ENCODE measurements around the gene DOCK10. TPM values are rescaled to one million over a fixed set of nuclear protein-coding genes. Genes with fewer than 3 reads are reported as not detected.

The DOCK10 gene
- total RNA-seq, 2 donors from 2014 or later, result 2.0 to 3.4 TPM

- H3K4me1 ChIP-seq, result no peaks in the 10 kb centered on the region
- intact Hi-C loops (cut with DNase I), result no loop called here
- no peaks in the 10 kb centered on the region for H3K27me3 ChIP-seq
- 60 to 68% methylated on average over 5 of the region's 5 CpGs for WGBS, 2 donors
- TF ChIP-seq POLR2A (IDR thresholded peaks at IDR 0.05) (no peak), CTCF (IDR thresholded peaks at IDR 0.05) (no peak)
- no peak overlapping the region for H3K4me3 ChIP-seq
- ATAC-seq (no peak), DNase-seq (no peak)
- H3K36me3 ChIP-seq (replicated peaks in 1 of 2; ENCODE audit: insufficient read depth in 1 of 2, low read depth in 2 of 2), result no peaks in the 10 kb centered on the region
- no peaks in the 10 kb centered on the region for H3K9me3 ChIP-seq
- no peak overlapping the region for H3K27ac ChIP-seq
Observed at GRCh38 chr2:224846686-224847085, 195.6 kb downstream of the DOCK10 start.

GRCh38 chr2:224846161-224846560, 196.1 kb downstream of the DOCK10 start:
- Histone ChIP-seq H3K27me3 (no peaks in the 10 kb centered on the region), H3K36me3 (replicated peaks in 1 of 2; ENCODE audit: insufficient read depth in 1 of 2, low read depth in 2 of 2) (no peaks in the 10 kb centered on the region), H3K27ac (no peak overlapping the region), H3K4me3 (no peak overlapping the region), H3K4me1 (no peaks in the 10 kb centered on the region), H3K9me3 (no peaks in the 10 kb centered on the region)
- intact Hi-C loops (cut with DNase I), result no loop called here
- DNase-seq (no peak), ATAC-seq (no peak)
- WGBS, 2 donors, result 60 to 80% methylated on average over 4 of the region's 4 CpGs
- TF ChIP-seq CTCF (IDR thresholded peaks at IDR 0.05) (no peak), POLR2A (IDR thresholded peaks at IDR 0.05) (no peak)

- ATAC-seq (no peak), DNase-seq (no peak)
- no peaks in the 10 kb centered on the region for H3K36me3 ChIP-seq (replicated peaks in 1 of 2; ENCODE audit: insufficient read depth in 1 of 2, low read depth in 2 of 2)
- H3K9me3 ChIP-seq, result no peaks in the 10 kb centered on the region
- no peak overlapping the region for H3K4me3 ChIP-seq
- H3K27me3 ChIP-seq, result no peaks in the 10 kb centered on the region
- TF ChIP-seq POLR2A (IDR thresholded peaks at IDR 0.05) (no peak), CTCF (IDR thresholded peaks at IDR 0.05) (no peak)
- no peak overlapping the region for H3K27ac ChIP-seq
- H3K4me1 ChIP-seq, result no peaks in the 10 kb centered on the region
- WGBS, 2 donors, result 70 to 80% methylated on average over 2 of the region's 2 CpGs
- intact Hi-C loops (cut with DNase I), result no loop called here
Observed at GRCh38 chr2:224843141-224843540, 199.1 kb downstream of the DOCK10 start.

GRCh38 chr2:224841910-224842309, 200.4 kb downstream of the DOCK10 start:
- Histone ChIP-seq H3K4me3 (no peak overlapping the region), H3K27me3 (no peaks in the 10 kb centered on the region), H3K9me3 (no peaks in the 10 kb centered on the region), H3K36me3 (replicated peaks in 1 of 2; ENCODE audit: insufficient read depth in 1 of 2, low read depth in 2 of 2) (no peaks in the 10 kb centered on the region), H3K27ac (no peak overlapping the region), H3K4me1 (no peaks in the 10 kb centered on the region)
- DNase-seq (no peak), ATAC-seq (no peak)
- 78% methylated on average over 4 of the region's 4 CpGs for WGBS, 2 donors
- intact Hi-C loops (cut with DNase I), result no loop called here
- TF ChIP-seq POLR2A (IDR thresholded peaks at IDR 0.05), result no peak
- TF ChIP-seq CTCF (IDR thresholded peaks at IDR 0.05), result no peak

- TF ChIP-seq CTCF (IDR thresholded peaks at IDR 0.05), result no peak
- no peak for TF ChIP-seq POLR2A (IDR thresholded peaks at IDR 0.05)
- ATAC-seq (no peak), DNase-seq (no peak)
- intact Hi-C loops (cut with DNase I), result no loop called here
- Histone ChIP-seq H3K4me3 (no peak overlapping the region), H3K9me3 (no peaks in the 10 kb centered on the region), H3K27me3 (no peaks in the 10 kb centered on the region), H3K27ac (no peak overlapping the region), H3K4me1 (no peaks in the 10 kb centered on the region), H3K36me3 (replicated peaks in 1 of 2; ENCODE audit: insufficient read depth in 1 of 2, low read depth in 2 of 2) (no peaks in the 10 kb centered on the region)
Observed at GRCh38 chr2:224838335-224838734, 203.9 kb downstream of the DOCK10 start.
